Endodermal cell (in vitro differentiated cells): Measurements from ENCODE around the gene RAC2. TPM values are rescaled to one million over a fixed set of nuclear protein-coding genes. Genes with fewer than 3 reads are reported as not detected.

Experiments
- DNase-seq: peaks from one replicate; pipeline ENCODE4 v3.0.0-alpha.2; 2017
- H3K27ac ChIP-seq: 2 replicates; pipeline ENCODE4 v1.5.1; 2013; ENCODE audit warnings: mild to moderate bottlenecking, low read depth, low read length, moderate library complexity
- H3K27me3 ChIP-seq: 2 replicates; pipeline ENCODE4 v1.6.1; 2013; ENCODE audit warnings: mild to moderate bottlenecking, low read length, moderate library complexity; ENCODE audit not compliant: insufficient read depth, control insufficient read depth, poor library complexity, severe bottlenecking
- H3K36me3 ChIP-seq: 2 replicates; pipeline ENCODE4 v1.7.0; 2013; ENCODE audit warnings: mild to moderate bottlenecking, low read length, moderate library complexity; ENCODE audit not compliant: control insufficient read depth, insufficient read depth
- H3K4me1 ChIP-seq: one replicate; pipeline ENCODE4 v1.7.0; 2013; ENCODE audit warnings: low read length; ENCODE audit not compliant: control insufficient read depth, insufficient read depth
- H3K4me3 ChIP-seq: 2 replicates; pipeline ENCODE4 v1.5.1; 2013; ENCODE audit warnings: mild to moderate bottlenecking, low read length, moderate library complexity
- H3K9ac ChIP-seq: 2 replicates; pipeline ENCODE4 v1.6.1; 2013; ENCODE audit warnings: mild to moderate bottlenecking, low read length, moderate library complexity; ENCODE audit not compliant: poor library complexity, severe bottlenecking; ENCODE audit errors: extremely low read depth
- H3K9me3 ChIP-seq: 2 replicates; pipeline ENCODE4 v1.6.1; 2013; ENCODE audit warnings: mild to moderate bottlenecking, low read length, moderate library complexity; ENCODE audit not compliant: control insufficient read depth
- H3K27ac Mint-ChIP-seq: 2 replicates; pipeline ENCODE4 v1.8.0; 2020; ENCODE audit warnings: mixed read lengths
- H3K27me3 Mint-ChIP-seq: 2 replicates; pipeline ENCODE4 v1.8.0; 2021; ENCODE audit warnings: mild to moderate bottlenecking, mixed read lengths; ENCODE audit not compliant: insufficient read depth
- H3K36me3 Mint-ChIP-seq: 2 replicates; pipeline ENCODE4 v1.8.0; 2020; ENCODE audit warnings: low read depth, mixed read lengths
- H3K4me1 Mint-ChIP-seq: 2 replicates; pipeline ENCODE4 v1.8.0; 2020; ENCODE audit warnings: mixed read lengths
- H3K4me3 Mint-ChIP-seq: 2 replicates; pipeline ENCODE4 v1.8.0; 2020; ENCODE audit warnings: mild to moderate bottlenecking, moderate library complexity, mixed read lengths
- H3K9me3 Mint-ChIP-seq: 2 replicates; pipeline ENCODE4 v1.8.0; 2020; ENCODE audit warnings: mild to moderate bottlenecking, mixed read lengths
- WGBS, 2 experiments: methylation state at CpG; one replicate each; pipeline versions ENCODE4 v1.1.5 to v1.1.7; 2013; ENCODE audit warnings: missing lambda C conversion rate in 2 of 2, mixed read lengths in 1 of 2; ENCODE audit not compliant: insufficient coverage in 1 of 2, insufficient read length in 1 of 2; 5-methylcytosine and 5-hydroxymethylcytosine counted together
- total RNA-seq, 2 donors: library from RNA; stranded (reverse); fragmentation: NEBNext Ultra II Directional in 1 of 2; extraction: Animal tissue kit (Norgen Biotek cat#: 25700) in 1 of 2; gene quantifications; 2 replicates in 1 of 2; 3 replicates in 1 of 2; pipeline ENCODE4 v1.2.1, GENCODE V29; 2021
- TF ChIP-seq, protein P1 (sequence below): fragments of 200-600 bp; sonication (generic); conservative IDR thresholded peaks from 2 replicates; pipeline ENCODE4 v1.5.0; 2021; ENCODE audit warnings: antibody characterized with exemption, mild to moderate bottlenecking

Gene RAC2
- total RNA-seq, 2 donors from 2014 or later: 4.5 to 5.6 TPM

- Mint-ChIP-seq H3K27ac (no peak overlapping the region), H3K4me3 (no peak overlapping the region), H3K36me3 (no peaks in the 10 kb centered on the region), H3K27me3 (peaks cover 15% of the 10 kb centered on the region), H3K4me1 (peaks cover 34% of the 10 kb centered on the region), H3K9me3 (no peaks in the 10 kb centered on the region)
- Histone ChIP-seq H3K27me3 (peaks cover 10% of the 10 kb centered on the region), H3K9me3 (no peaks in the 10 kb centered on the region), H3K27ac (no peak overlapping the region), H3K9ac (no peak overlapping the region), H3K36me3 (no peaks in the 10 kb centered on the region), H3K4me3 (no peak overlapping the region), H3K4me1 (peaks cover 13% of the 10 kb centered on the region)
- TF ChIP-seq, protein P1, sequence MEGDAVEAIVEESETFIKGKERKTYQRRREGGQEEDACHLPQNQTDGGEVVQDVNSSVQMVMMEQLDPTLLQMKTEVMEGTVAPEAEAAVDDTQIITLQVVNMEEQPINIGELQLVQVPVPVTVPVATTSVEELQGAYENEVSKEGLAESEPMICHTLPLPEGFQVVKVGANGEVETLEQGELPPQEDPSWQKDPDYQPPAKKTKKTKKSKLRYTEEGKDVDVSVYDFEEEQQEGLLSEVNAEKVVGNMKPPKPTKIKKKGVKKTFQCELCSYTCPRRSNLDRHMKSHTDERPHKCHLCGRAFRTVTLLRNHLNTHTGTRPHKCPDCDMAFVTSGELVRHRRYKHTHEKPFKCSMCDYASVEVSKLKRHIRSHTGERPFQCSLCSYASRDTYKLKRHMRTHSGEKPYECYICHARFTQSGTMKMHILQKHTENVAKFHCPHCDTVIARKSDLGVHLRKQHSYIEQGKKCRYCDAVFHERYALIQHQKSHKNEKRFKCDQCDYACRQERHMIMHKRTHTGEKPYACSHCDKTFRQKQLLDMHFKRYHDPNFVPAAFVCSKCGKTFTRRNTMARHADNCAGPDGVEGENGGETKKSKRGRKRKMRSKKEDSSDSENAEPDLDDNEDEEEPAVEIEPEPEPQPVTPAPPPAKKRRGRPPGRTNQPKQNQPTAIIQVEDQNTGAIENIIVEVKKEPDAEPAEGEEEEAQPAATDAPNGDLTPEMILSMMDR: no peak
- DNase-seq: no peak
Observed at GRCh38 chr22:37255558-37256006, 11.5 kb upstream of the RAC2 start.

GRCh38 chr22:37254867-37255233 is 10.8 kb upstream of the RAC2 start:
- H3K9ac ChIP-seq: no peak overlapping the region
- Mint-ChIP-seq H3K27me3 (peaks cover 9% of the 10 kb centered on the region), H3K9me3 (no peaks in the 10 kb centered on the region), H3K27ac (no peak overlapping the region), H3K36me3 (no peaks in the 10 kb centered on the region), H3K4me3 (no peak overlapping the region), H3K4me1 (peaks cover 32% of the 10 kb centered on the region)
- WGBS, 2 experiments: 45 to 59% methylated on average over 4 of the region's 5 CpGs
- no peak overlapping the region for H3K4me3 ChIP-seq
- TF ChIP-seq, protein P1: no peak
- H3K27me3 ChIP-seq: peaks cover 4% of the 10 kb centered on the region
- H3K36me3 ChIP-seq: no peaks in the 10 kb centered on the region
- no peak for DNase-seq
- no peak overlapping the region for H3K27ac ChIP-seq
- no peaks in the 10 kb centered on the region for H3K9me3 ChIP-seq
- peaks cover 13% of the 10 kb centered on the region for H3K4me1 ChIP-seq

GRCh38 chr22:37254209-37254866 is 10.3 kb upstream of the RAC2 start:
- H3K27me3 ChIP-seq: no peaks in the 10 kb centered on the region
- peaks cover 4% of the 10 kb centered on the region for H3K27me3 Mint-ChIP-seq
- DNase-seq: peak; percentile 31
- H3K4me1 ChIP-seq: peaks cover 13% of the 10 kb centered on the region
- H3K9me3 Mint-ChIP-seq: no peaks in the 10 kb centered on the region
- H3K36me3 Mint-ChIP-seq: no peaks in the 10 kb centered on the region
- no peak overlapping the region for H3K4me3 Mint-ChIP-seq
- WGBS, 2 experiments: 94 to 99% methylated on average over 2 to 5 of the region's 5 CpGs
- TF ChIP-seq, protein P1: no peak
- no peak overlapping the region for H3K9ac ChIP-seq
- no peak overlapping the region for H3K27ac Mint-ChIP-seq
- peaks cover 28% of the 10 kb centered on the region for H3K4me1 Mint-ChIP-seq
- no peak overlapping the region for H3K4me3 ChIP-seq
- no peak overlapping the region for H3K27ac ChIP-seq
- no peaks in the 10 kb centered on the region for H3K36me3 ChIP-seq
- H3K9me3 ChIP-seq: no peaks in the 10 kb centered on the region
